ENCODE measurements around the gene UBE2S.

DNA sequence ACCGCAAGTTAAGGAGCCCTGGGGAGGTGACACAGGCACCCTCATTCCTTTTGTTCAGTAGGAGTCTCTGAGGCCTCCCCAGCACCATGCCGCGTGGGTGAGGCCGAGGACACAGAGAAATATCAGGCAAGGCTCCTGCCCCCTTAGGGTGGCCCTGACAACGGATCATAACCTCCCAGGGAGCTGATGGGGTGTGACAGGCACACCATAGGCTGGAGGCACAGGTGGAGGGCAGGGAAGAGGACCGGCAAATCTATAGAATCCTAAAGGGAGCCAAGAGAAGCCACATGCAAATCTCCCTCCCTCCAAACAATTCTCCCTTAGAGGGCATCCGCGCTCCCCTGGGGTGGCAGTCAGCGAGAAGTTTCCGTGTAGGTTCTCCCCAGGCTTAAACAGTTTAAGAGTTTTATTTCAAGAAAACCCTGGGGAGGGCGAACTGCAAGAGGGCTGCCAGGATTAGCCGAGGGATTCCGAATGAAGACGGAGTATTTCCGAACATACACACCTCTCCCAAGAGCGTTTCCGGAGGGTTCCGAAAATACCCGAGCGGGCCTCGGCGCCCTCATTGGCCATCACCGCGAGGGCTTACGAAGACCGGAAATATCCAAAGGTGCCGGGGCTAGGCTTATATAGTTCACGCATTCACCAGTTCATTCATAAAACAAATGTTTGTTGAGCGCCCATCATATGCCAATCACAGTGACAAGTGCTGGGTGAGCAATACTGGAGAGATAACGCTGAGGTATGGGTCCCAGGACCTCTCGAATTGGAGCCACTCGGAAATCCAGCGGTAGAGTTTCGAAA lies 22.5 kb downstream of the UBE2S start:
- TF ChIP-seq CTCF (IDR thresholded peaks at IDR 0.05; ENCODE audit: insufficient read depth, low read length, poor library complexity, severe bottlenecking) (no peak), EZH2phosphoT487 (conservative IDR thresholded peaks at IDR 0.05; ENCODE audit: low read length) (no peak)
